GM12864 (cell line): ENCODE data around the gene GALNT18.

ENCODE experiments used
- DNase-seq: peaks from one replicate; pipeline ENCODE4 v3.0.0-alpha.2; 2011; ENCODE audit warnings: low read depth
- H3K4me3 ChIP-seq: 2 replicates; pipeline ENCODE4 v1.5.1; 2011; ENCODE audit warnings: mild to moderate bottlenecking, low read depth, low read length, control low read depth
- CTCF ChIP-seq: IDR thresholded peaks from 2 replicates; pipeline ENCODE4 v1.5.1; 2011; ENCODE audit warnings: low read depth, mild to moderate bottlenecking, moderate library complexity, low read length, control low read depth, inconsistent platforms; ENCODE audit errors: missing control alignments

GALNT18 gene

GRCh38 chr11:11618973-11619435 lies 2.8 kb downstream of the GALNT18 start:
- TF ChIP-seq CTCF: no peak
- no peak for DNase-seq
- H3K4me3 ChIP-seq: no peak overlapping the region

GRCh38 chr11:11615086-11615485 lies 6.7 kb downstream of the GALNT18 start:
- no peak for DNase-seq
- H3K4me3 ChIP-seq: no peak overlapping the region
- TF ChIP-seq CTCF: no peak

- TF ChIP-seq CTCF: no peak
Observed at GRCh38 chr11:11612439-11612838, 9.4 kb downstream of the GALNT18 start.

GRCh38 chr11:11611381-11611780 lies 10.4 kb downstream of the GALNT18 start:
- DNase-seq: no peak
- TF ChIP-seq CTCF: no peak
- no peak overlapping the region for H3K4me3 ChIP-seq

More at GRCh38 chr11:11612439-11612838, 9.4 kb downstream of the GALNT18 start:
- no peak overlapping the region for H3K4me3 ChIP-seq
- DNase-seq: no peak

GRCh38 chr11:11608783-11609232 lies 13.0 kb downstream of the GALNT18 start:
- H3K4me3 ChIP-seq: no peak overlapping the region
- TF ChIP-seq CTCF: no peak
- DNase-seq: no peak

- H3K4me3 ChIP-seq: no peak overlapping the region
- no peak for TF ChIP-seq CTCF
- no peak for DNase-seq
Observed at GRCh38 chr11:11607772-11608171, 14.0 kb downstream of the GALNT18 start.

GRCh38 chr11:11605821-11606450 lies 15.9 kb downstream of the GALNT18 start:
- TF ChIP-seq CTCF: no peak
- DNase-seq: no peak
- H3K4me3 ChIP-seq: no peak overlapping the region
